Stimulated activated CD4-positive, alpha-beta T cell treated with anti-CD3 and anti-CD28 coated beads, Interleukin-1b, Interleukin-23, amount 100 ng/mL, for 24 hours (primary cell): ENCODE data around the gene STAU1.
"Not testable (repeated sequence)": the region's sequence is repeated elsewhere in the genome, so short reads cannot be mapped to it uniquely, and the experiment has no call there.

Source experiments
- DNase-seq, 4 experiments: peaks; one replicate each; pipeline ENCODE4 v3.0.0-alpha.2; 2020; ENCODE audit warnings: low read depth in 4 of 4, low spot score in 1 of 4

STAU1 gene

GRCh38 chr20:49123982-49124381 is 64.2 kb downstream of the STAU1 start:
- DNase-seq = no peak

- DNase-seq = no peak
Measured at GRCh38 chr20:49122920-49123319, 65.2 kb downstream of the STAU1 start.

- DNase-seq = no peak
Measured at GRCh38 chr20:49119988-49120387, 68.1 kb downstream of the STAU1 start.

GRCh38 chr20:49118307-49118706 is 69.8 kb downstream of the STAU1 start:
- no peak for DNase-seq

- no peak for DNase-seq
Measured at GRCh38 chr20:49115564-49115963, 72.6 kb downstream of the STAU1 start.

GRCh38 chr20:49112596-49113274 is 75.4 kb downstream of the STAU1 start:
- DNase-seq = no peak

- DNase-seq = no peak
Measured at GRCh38 chr20:49110767-49111694, 77.1 kb downstream of the STAU1 start.

GRCh38 chr20:49106328-49106727 is 81.8 kb downstream of the STAU1 start:
- no peak for DNase-seq

GRCh38 chr20:49104979-49105547 is 83.1 kb downstream of the STAU1 start:
- not testable (repeated sequence) for DNase-seq

- no peak for DNase-seq
Measured at GRCh38 chr20:49104365-49104648, 83.8 kb downstream of the STAU1 start.

GRCh38 chr20:49103647-49104364 is 84.3 kb downstream of the STAU1 start:
- no peak for DNase-seq

GRCh38 chr20:49103019-49103418 is 85.1 kb downstream of the STAU1 start:
- DNase-seq = no peak

GRCh38 chr20:49100972-49101371 is 87.2 kb downstream of the STAU1 start:
- DNase-seq = no peak

- DNase-seq = not testable (repeated sequence)
Measured at GRCh38 chr20:49100292-49100691, 87.8 kb downstream of the STAU1 start.

- DNase-seq = no peak
Measured at GRCh38 chr20:49099011-49099410, 89.1 kb downstream of the STAU1 start.

GRCh38 chr20:49098136-49098535 is 90.0 kb downstream of the STAU1 start:
- DNase-seq = no peak

- DNase-seq = no peak
Measured at GRCh38 chr20:49097159-49097558, 91.0 kb downstream of the STAU1 start.

- DNase-seq = no peak
Measured at GRCh38 chr20:49096203-49096730, 91.9 kb downstream of the STAU1 start.

- no peak for DNase-seq
Measured at GRCh38 chr20:49091762-49092161, 96.4 kb downstream of the STAU1 start.

GRCh38 chr20:49091104-49091503 is 97.0 kb downstream of the STAU1 start:
- no peak for DNase-seq

GRCh38 chr20:49082295-49082694 is 105.8 kb downstream of the STAU1 start:
- DNase-seq = not testable (repeated sequence)
